ENCODE data around the gene COX6A1.

- TF ChIP-seq CTCF (IDR thresholded peaks at IDR 0.05) (no peak), EZH2 (IDR thresholded peaks at IDR 0.05) (no peak), EZH2phosphoT487 (IDR thresholded peaks at IDR 0.05) (no peak)
Observed at GRCh38 chr12:120444676-120445075, 6.8 kb downstream of the COX6A1 start.

All from neural progenitor cell (in vitro differentiated cells).